ENCODE measurements around the gene PODNL1. TPM values are rescaled to one million over a fixed set of nuclear protein-coding genes. Genes with fewer than 3 reads are reported as not detected.

PODNL1 gene
- total and polyA plus RNA-seq, 2 of the 13 experiments (the other 11 are each of a cell fraction or from before 2014, with no cell fraction given), result 0.18 TPM; not detected in 1

GRCh38 chr19:13981021-13981420, 42.8 kb upstream of the PODNL1 start:
- in situ Hi-C loops (cut with HindIII; ENCODE audit: extremely low pct_ligation_motif_present, low pct_unique_long_range_greater_than_20kb) (no loop called here), intact Hi-C loops (cut with micrococcal nuclease; ENCODE audit: unreplicated experiment) (no loop called here)
- BruUV-seq (replicated peaks), result no TSS peak
- Histone ChIP-seq H2AFZ (ENCODE audit: low read length) (no peak overlapping the region), H3K36me3 (replicated peaks in 1 of 2; ENCODE audit: control insufficient read depth in 1 of 2, insufficient read depth in 2 of 2, low read length in 2 of 2) (peaks cover 8 to 16% of the 10 kb centered on the region in 2 experiments; a peak in 3 of 5 replicates), H3K4me3 (replicated peaks in 1 of 3; ENCODE audit: insufficient read depth in 1 of 3, low read depth in 2 of 3, low read length in 3 of 3) (no peak overlapping the region), H3K9me3 (ENCODE audit: low read length) (no peaks in the 10 kb centered on the region), H3K79me2 (ENCODE audit: insufficient read depth, low read length) (no peaks in the 10 kb centered on the region), H3K27ac (ENCODE audit: extremely low read length, insufficient read depth, low read length) (no peak overlapping the region), H3K4me2 (ENCODE audit: low read depth, low read length) (no peak overlapping the region), H3K27me3 (ENCODE audit: control insufficient read depth in 1 of 2, insufficient read depth in 2 of 2, low read length in 2 of 2) (no peaks in the 10 kb centered on the region), H3K9ac (ENCODE audit: insufficient read depth, low read depth, low read length) (no peak overlapping the region), H3K4me1 (ENCODE audit: insufficient read depth, low read length) (peaks cover 15% of the 10 kb centered on the region), H4K20me1 (ENCODE audit: insufficient read depth, low read length) (no peaks in the 10 kb centered on the region)
- WGBS (ENCODE audit: low lambda C conversion rate), result 77% methylated on average over 3 of the region's 5 CpGs
- CTCF ChIA-PET (ENCODE audit: low intra/inter-chr PET ratio, low total read pairs), result no interaction called here
- DNase-seq (ENCODE audit: low spot score) (no peak), FAIRE-seq (no peak), ATAC-seq (no peak)
- POLR2A ChIA-PET, result no interaction called here
- no peak for TF ChIP-seq FIP1L1 (IDR thresholded peaks at IDR 0.05; ENCODE audit: borderline replicate concordance, insufficient read depth, low read depth, low read length)
- no peak for TF ChIP-seq KLF11 (CRISPR knock-in tag; IDR thresholded peaks at IDR 0.05)
- no peak for TF ChIP-seq IKZF5 (CRISPR knock-in tag; IDR thresholded peaks at IDR 0.05)
- TF ChIP-seq ELF1 (CRISPR knock-in tag; IDR thresholded peaks at IDR 0.05), result no peak
- TF ChIP-seq ZNF143 (CRISPR knock-in tag; IDR thresholded peaks at IDR 0.05), result no peak
- no peak for TF ChIP-seq ZBTB33 (CRISPR knock-in tag; IDR thresholded peaks at IDR 0.05)
- no peak for TF ChIP-seq DR1 (CRISPR knock-in tag; IDR thresholded peaks at IDR 0.05)
- no peak for TF ChIP-seq CSRNP1 (CRISPR knock-in tag; IDR thresholded peaks at IDR 0.05)
- TF ChIP-seq BATF2 (CRISPR knock-in tag; IDR thresholded peaks at IDR 0.05), result no peak
- no peak for TF ChIP-seq ATF6 (CRISPR knock-in tag; conservative IDR thresholded peaks at IDR 0.05)
- no peak for TF ChIP-seq KLF6 (CRISPR knock-in tag; IDR thresholded peaks at IDR 0.05)
- TF ChIP-seq ZNF264 (CRISPR knock-in tag; IDR thresholded peaks at IDR 0.05), result no peak
- no peak for TF ChIP-seq MYNN (CRISPR knock-in tag; IDR thresholded peaks at IDR 0.05; ENCODE audit: low read depth)
- TF ChIP-seq, protein P1, sequence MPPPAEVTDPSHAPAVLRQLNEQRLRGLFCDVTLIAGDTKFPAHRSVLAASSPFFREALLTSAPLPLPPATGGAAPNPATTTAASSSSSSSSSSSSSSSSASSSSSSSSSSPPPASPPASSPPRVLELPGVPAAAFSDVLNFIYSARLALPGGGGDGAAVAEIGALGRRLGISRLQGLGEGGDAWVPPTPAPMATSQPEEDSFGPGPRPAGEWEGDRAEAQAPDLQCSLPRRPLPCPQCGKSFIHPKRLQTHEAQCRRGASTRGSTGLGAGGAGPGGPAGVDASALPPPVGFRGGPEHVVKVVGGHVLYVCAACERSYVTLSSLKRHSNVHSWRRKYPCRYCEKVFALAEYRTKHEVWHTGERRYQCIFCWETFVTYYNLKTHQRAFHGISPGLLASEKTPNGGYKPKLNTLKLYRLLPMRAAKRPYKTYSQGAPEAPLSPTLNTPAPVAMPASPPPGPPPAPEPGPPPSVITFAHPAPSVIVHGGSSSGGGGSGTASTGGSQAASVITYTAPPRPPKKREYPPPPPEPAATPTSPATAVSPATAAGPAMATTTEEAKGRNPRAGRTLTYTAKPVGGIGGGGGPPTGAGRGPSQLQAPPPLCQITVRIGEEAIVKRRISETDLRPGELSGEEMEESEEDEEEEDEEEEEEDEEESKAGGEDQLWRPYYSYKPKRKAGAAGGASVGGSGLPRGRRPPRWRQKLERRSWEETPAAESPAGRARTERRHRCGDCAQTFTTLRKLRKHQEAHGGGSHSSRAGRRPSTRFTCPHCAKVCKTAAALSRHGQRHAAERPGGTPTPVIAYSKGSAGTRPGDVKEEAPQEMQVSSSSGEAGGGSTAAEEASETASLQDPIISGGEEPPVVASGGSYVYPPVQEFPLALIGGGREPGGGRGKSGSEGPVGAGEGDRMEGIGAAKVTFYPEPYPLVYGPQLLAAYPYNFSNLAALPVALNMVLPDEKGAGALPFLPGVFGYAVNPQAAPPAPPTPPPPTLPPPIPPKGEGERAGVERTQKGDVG (CRISPR knock-in tag; IDR thresholded peaks at IDR 0.05; ENCODE audit: borderline replicate concordance), result no peak
